H1 (cell line): ENCODE results near the gene CMTM3.

Source experiments
- CHD1 ChIP-seq: IDR thresholded peaks from 2 replicates; pipeline ENCODE4 v1.6.1; 2012; ENCODE audit warnings: low read depth, low read length, improper control_type of control experiment
- SP1 ChIP-seq: IDR thresholded peaks from 2 replicates; pipeline ENCODE4 v1.6.1; 2011; ENCODE audit warnings: low read depth, low read length
- TF ChIP-seq, protein P1 (sequence below): IDR thresholded peaks from 2 replicates; pipeline ENCODE4 v1.6.1; 2012; ENCODE audit warnings: low read length, inconsistent platforms

DNA sequence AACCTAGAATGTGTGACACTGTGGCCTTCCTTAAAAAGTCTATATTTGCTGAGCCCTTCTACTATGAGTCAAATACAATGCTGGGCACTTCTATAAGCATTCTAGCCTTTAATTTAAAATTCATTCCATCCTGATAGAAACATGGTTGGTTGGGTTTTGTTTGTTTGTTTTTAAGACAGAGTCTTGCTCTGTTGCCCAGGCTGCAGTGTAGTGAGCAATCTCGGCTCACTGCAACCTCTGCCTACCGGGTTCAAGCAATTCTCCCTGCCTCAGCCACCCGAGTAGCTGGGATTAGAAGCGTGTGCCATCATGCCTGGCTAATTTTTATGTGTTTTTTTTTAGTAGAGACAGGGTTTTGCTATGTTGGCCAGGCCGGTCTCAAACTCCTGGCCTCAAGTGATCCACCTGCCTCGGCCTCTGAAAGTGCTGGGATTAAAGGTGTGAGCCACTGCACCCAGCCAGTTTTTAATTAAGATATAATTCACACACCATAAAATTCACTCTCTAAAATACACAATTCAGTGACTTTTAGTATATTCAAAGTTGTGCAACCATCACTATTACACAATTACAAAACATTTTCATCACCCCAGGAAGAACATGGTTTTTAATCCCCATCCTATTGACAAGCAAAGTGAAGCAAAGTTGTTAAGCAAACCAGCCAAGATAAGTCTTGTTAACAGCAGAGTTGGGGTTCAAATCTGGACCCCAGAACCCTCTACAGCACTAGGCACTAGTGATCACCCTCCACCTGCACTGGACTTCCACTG is 49.3 kb downstream of the CMTM3 start:
- TF ChIP-seq SP1 = no peak
- TF ChIP-seq, protein P1, sequence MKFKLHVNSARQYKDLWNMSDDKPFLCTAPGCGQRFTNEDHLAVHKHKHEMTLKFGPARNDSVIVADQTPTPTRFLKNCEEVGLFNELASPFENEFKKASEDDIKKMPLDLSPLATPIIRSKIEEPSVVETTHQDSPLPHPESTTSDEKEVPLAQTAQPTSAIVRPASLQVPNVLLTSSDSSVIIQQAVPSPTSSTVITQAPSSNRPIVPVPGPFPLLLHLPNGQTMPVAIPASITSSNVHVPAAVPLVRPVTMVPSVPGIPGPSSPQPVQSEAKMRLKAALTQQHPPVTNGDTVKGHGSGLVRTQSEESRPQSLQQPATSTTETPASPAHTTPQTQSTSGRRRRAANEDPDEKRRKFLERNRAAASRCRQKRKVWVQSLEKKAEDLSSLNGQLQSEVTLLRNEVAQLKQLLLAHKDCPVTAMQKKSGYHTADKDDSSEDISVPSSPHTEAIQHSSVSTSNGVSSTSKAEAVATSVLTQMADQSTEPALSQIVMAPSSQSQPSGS = no peak
- no peak for TF ChIP-seq CHD1
